K562 (cell line): ENCODE measurements around the gene KRI1. TPM values are rescaled to one million over a fixed set of nuclear protein-coding genes. Genes with fewer than 3 reads are reported as not detected.
A peak's percentile ranks its signal among the peaks of the same experiment; 100 is the strongest.

Experiments used
- CTCF ChIP-seq, 3 experiments: IDR thresholded peaks in 2 of 3; conservative IDR thresholded peaks in 1 of 3; 2 replicates each; pipeline ENCODE4 v1.5.1; 2011 to 2012; ENCODE audit warnings: low read length in 3 of 3, mild to moderate bottlenecking in 3 of 3, control low read depth in 2 of 3, improper control_type of control experiment in 1 of 3, inconsistent platforms in 1 of 3, low read depth in 1 of 3, mixed read lengths in 1 of 3, moderate library complexity in 1 of 3; ENCODE audit not compliant: insufficient read depth in 2 of 3
- DPF2 ChIP-seq: fragments of 450-650 bp; IDR thresholded peaks from 2 replicates; pipeline ENCODE4 v1.6.1; 2016
- ELK3 ChIP-seq: fragments of 450-650 bp; formaldehyde crosslinking; IDR thresholded peaks from 2 replicates; pipeline ENCODE4 v1.4.0; 2020; ENCODE audit warnings: mild to moderate bottlenecking
- NFRKB ChIP-seq: fragments of 450-650 bp; IDR thresholded peaks from 2 replicates; pipeline ENCODE4 v1.6.1; 2016; ENCODE audit warnings: low read depth
- NKRF ChIP-seq: fragments of 450-650 bp; IDR thresholded peaks from 2 replicates; pipeline ENCODE4 v1.6.1; 2016; ENCODE audit warnings: borderline replicate concordance
- POLR2G ChIP-seq: fragments of 200-400 bp; formaldehyde crosslinking; IDR thresholded peaks from 2 replicates; pipeline ENCODE4 v1.6.1; 2017; ENCODE audit warnings: low read depth, mild to moderate bottlenecking, antibody characterized with exemption, low read length, moderate library complexity
- RAD51 ChIP-seq: fragments of 450-650 bp; IDR thresholded peaks from 2 replicates; pipeline ENCODE4 v1.7.1; 2016; ENCODE audit warnings: low read depth, mild to moderate bottlenecking, borderline replicate concordance
- RFX5 ChIP-seq: IDR thresholded peaks from 2 replicates; pipeline ENCODE4 v1.6.1; 2011; ENCODE audit warnings: low read depth, mild to moderate bottlenecking, improper control_type of control experiment, low read length
- SLC30A9 ChIP-seq: fragments of 250-450 bp; sonication (Bioruptor Pico); IDR thresholded peaks from 2 replicates; pipeline ENCODE4 v1.8.0; 2022; ENCODE audit warnings: mild to moderate bottlenecking, moderate library complexity
- SOX6 ChIP-seq: fragments of 450-650 bp; IDR thresholded peaks from 2 replicates; pipeline ENCODE4 v1.6.1; 2014; ENCODE audit warnings: mild to moderate bottlenecking
- SUPT5H ChIP-seq: fragments of 450-650 bp; IDR thresholded peaks from 2 replicates; pipeline ENCODE4 v1.6.1; 2016
- TCF3 ChIP-seq: sonication (generic); formaldehyde crosslinking; IDR thresholded peaks from 2 replicates; pipeline ENCODE4 v1.4.0; 2020; ENCODE audit warnings: mild to moderate bottlenecking, missing genetic modification reagents
- VEZF1 ChIP-seq: fragments of 200-800 bp; sonication (Bioruptor generic); IDR thresholded peaks from 2 replicates; pipeline ENCODE4 v1.6.1; 2017; ENCODE audit warnings: missing genetic modification characterization, missing compliant biosample characterization
- ZBTB12 ChIP-seq: fragments of 250-450 bp; sonication (Bioruptor Pico); IDR thresholded peaks from 2 replicates; pipeline ENCODE4 v1.4.0; 2020
- ZEB2 ChIP-seq: fragments of 450-650 bp; IDR thresholded peaks from 2 replicates; pipeline ENCODE4 v1.6.1; 2016
- polyA plus RNA-seq, 8 experiments: library from polyadenylated mRNA; depleted of rRNA in 4 of 8; stranded (reverse) in 5 of 8; unstranded in 3 of 8; fragments of >200 nt; fragmentation: Nextera tagmentation in 2 of 8; fragmentation: Illumina TruSeq in 1 of 8; extraction: Ambion mirVana in 2 of 8; extraction: Trizol in 1 of 8; gene quantifications; 2 replicates each; pipeline versions ENCODE4 v1.2.1 to v1.2.3, GENCODE V29; 2011 to 2014; ENCODE audit warnings: inconsistent platforms in 1 of 8, missing spikeins in 1 of 8
- total RNA-seq, 7 experiments: library from RNA; depleted of rRNA in 6 of 7; stranded (reverse); fragments of >200 nt in 6 of 7; fragmentation: Illumina TruSeq in 2 of 7; extraction: Trizol in 2 of 7; gene quantifications; 2 replicates each; pipeline versions ENCODE4 v1.2.1 to v1.2.3, GENCODE V29; 2011 to 2021; ENCODE audit warnings: low replicate concordance in 1 of 7

Gene KRI1
- total and polyA plus RNA-seq, 9 of the 15 experiments (the other 6 are each of a cell fraction or from before 2014, with no cell fraction given): 1.1 to 50.7 (median 24.7) TPM

- TF ChIP-seq NKRF: no peak
- peak; percentile 97 for TF ChIP-seq TCF3 (CRISPR knock-in tag)
- no peak for TF ChIP-seq SLC30A9 (CRISPR knock-in tag)
- TF ChIP-seq NFRKB: no peak
- no peak for TF ChIP-seq RFX5
- TF ChIP-seq SOX6: peak; percentile 69; the same call in 1 of the 2 replicates
- TF ChIP-seq POLR2G: peak; percentile 90
- TF ChIP-seq VEZF1 (CRISPR knock-in tag): peak; percentile 98
- TF ChIP-seq CTCF (IDR thresholded peaks at IDR 0.05 in 2 of 3, conservative IDR thresholded peaks at IDR 0.05 in 1 of 3; ENCODE audit: insufficient read depth in 2 of 3, low read depth in 1 of 3, low read length in 3 of 3): no peak
- peak; percentile 96 for TF ChIP-seq ZEB2
- TF ChIP-seq ELK3 (CRISPR knock-in tag): no peak
- TF ChIP-seq SUPT5H: peak; percentile 79
- TF ChIP-seq RAD51: no peak
- TF ChIP-seq ZBTB12: no peak
- peak; percentile 83 for TF ChIP-seq DPF2
These were observed 22.2 kb downstream of the KRI1 start, which contains the start of gene ATG4D (continued) for GRCh38 chr19:10543420-10544241.
